Measurements from ENCODE around the gene FRAT1. TPM values are rescaled to one million over a fixed set of nuclear protein-coding genes. Genes with fewer than 3 reads are reported as not detected.
A peak's percentile ranks its signal among the peaks of the same experiment; 100 is the strongest.

FRAT1 gene
- total and polyA plus RNA-seq, 2 of the 13 experiments (the other 11 are each of a cell fraction or from before 2014, with no cell fraction given): 1.7 to 2.3 TPM

DNA sequence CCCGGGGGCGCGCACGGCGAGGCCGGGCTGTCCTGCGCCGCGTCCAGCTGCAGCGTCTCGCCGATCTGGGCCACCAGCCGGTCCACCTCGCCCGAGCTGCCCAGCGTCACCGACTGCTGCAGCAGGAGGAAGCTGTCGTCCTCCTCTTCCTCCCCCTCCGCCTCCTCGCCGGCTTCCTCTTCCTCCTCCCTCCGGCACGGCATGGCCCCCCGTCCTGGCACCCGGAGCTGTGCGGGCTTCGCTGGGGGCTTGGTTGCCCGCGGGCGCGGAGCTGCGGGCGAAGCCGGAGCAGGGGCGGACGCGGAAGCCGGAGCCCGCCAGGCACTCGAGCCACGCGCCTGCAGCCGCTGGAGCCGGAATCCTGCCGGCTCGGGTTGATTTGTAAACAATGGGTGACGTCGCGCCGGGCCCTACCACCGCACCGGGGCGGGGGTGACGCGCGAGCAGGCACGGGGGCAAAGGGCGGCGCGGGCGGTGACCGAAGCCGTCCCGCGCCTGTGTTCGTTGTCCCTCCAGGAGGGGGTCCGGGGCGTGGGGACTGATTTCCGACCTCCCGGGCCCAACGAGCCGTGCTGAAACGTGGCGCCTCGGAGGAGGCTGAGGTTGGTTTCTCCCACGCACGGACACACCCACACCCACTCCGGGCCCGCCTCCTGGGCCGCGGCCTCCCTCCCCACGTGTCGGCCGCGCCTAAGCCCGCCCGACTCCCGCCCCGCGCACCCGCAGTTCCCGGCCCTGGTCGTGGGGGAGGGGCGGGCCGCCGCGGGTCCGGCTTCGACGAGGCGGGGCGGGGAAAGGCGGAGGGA lies 15.5 kb downstream of the FRAT1 start, which contains the start of gene FRAT2 (continued):
- TF ChIP-seq, protein P1, sequence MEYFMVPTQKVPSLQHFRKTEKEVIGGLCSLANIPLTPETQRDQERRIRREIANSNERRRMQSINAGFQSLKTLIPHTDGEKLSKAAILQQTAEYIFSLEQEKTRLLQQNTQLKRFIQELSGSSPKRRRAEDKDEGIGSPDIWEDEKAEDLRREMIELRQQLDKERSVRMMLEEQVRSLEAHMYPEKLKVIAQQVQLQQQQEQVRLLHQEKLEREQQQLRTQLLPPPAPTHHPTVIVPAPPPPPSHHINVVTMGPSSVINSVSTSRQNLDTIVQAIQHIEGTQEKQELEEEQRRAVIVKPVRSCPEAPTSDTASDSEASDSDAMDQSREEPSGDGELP (IDR thresholded peaks at IDR 0.05; ENCODE audit: borderline replicate concordance, low read depth): 0 out of 2 replicates have a peak, but pooled peaks have one; percentile 20
- TF ChIP-seq SP4 (CRISPR knock-in tag; IDR thresholded peaks at IDR 0.05) (peak; percentile 88), HOXA5 (CRISPR knock-in tag; IDR thresholded peaks at IDR 0.05) (0 out of 2 replicates have a peak, but pooled peaks have one; percentile 19), AGO2 (optimal IDR thresholded peaks at IDR 0.05; ENCODE audit: low read depth, low read length) (no peak), ZNF546 (CRISPR knock-in tag; conservative IDR thresholded peaks at IDR 0.05) (0 out of 2 replicates have a peak, but pooled peaks have one; percentile 21), ARHGAP35 (CRISPR knock-in tag; IDR thresholded peaks at IDR 0.05; ENCODE audit: borderline replicate concordance) (peak; percentile 46; the same call in 1 of the 2 replicates), KDM3A (CRISPR knock-in tag; IDR thresholded peaks at IDR 0.05; ENCODE audit: low read depth) (0 out of 2 replicates have a peak, but pooled peaks have one; percentile 6), MIER3 (CRISPR knock-in tag; IDR thresholded peaks at IDR 0.05; ENCODE audit: borderline replicate concordance) (no peak), ZNF564 (CRISPR knock-in tag; IDR thresholded peaks at IDR 0.05) (no peak), POLR2AphosphoS5 (IDR thresholded peaks at IDR 0.05; ENCODE audit: low read depth, low read length) (peak; percentile 69), ZNF20 (CRISPR knock-in tag; IDR thresholded peaks at IDR 0.05) (no peak), TSC22D2 (CRISPR knock-in tag; IDR thresholded peaks at IDR 0.05; ENCODE audit: borderline replicate concordance) (no peak), MAFG (CRISPR knock-in tag; IDR thresholded peaks at IDR 0.05) (no peak), ZNF841 (CRISPR knock-in tag; IDR thresholded peaks at IDR 0.05; ENCODE audit: borderline replicate concordance) (peak; percentile 50; the same call in 1 of the 2 replicates), NFE2 (CRISPR knock-in tag; IDR thresholded peaks at IDR 0.05) (no peak), AHR (CRISPR knock-in tag; IDR thresholded peaks at IDR 0.05) (peak; percentile 66; the same call in 1 of the 2 replicates), RBM22 (optimal IDR thresholded peaks at IDR 0.05; ENCODE audit: low read length) (no peak), ZNF674 (CRISPR knock-in tag; IDR thresholded peaks at IDR 0.05; ENCODE audit: low read depth) (no peak), ZFP37 (CRISPR knock-in tag; IDR thresholded peaks at IDR 0.05; ENCODE audit: borderline replicate concordance) (no peak), POGZ (CRISPR knock-in tag; IDR thresholded peaks at IDR 0.05) (no peak), PHF5A (CRISPR knock-in tag; IDR thresholded peaks at IDR 0.05; ENCODE audit: low read depth, unreplicated experiment) (no peak)
- TF ChIP-seq, protein P2, sequence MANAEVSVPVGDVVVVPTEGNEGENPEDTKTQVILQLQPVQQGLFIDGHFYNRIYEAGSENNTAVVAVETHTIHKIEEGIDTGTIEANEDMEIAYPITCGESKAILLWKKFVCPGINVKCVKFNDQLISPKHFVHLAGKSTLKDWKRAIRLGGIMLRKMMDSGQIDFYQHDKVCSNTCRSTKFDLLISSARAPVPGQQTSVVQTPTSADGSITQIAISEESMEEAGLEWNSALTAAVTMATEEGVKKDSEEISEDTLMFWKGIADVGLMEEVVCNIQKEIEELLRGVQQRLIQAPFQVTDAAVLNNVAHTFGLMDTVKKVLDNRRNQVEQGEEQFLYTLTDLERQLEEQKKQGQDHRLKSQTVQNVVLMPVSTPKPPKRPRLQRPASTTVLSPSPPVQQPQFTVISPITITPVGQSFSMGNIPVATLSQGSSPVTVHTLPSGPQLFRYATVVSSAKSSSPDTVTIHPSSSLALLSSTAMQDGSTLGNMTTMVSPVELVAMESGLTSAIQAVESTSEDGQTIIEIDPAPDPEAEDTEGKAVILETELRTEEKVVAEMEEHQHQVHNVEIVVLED (CRISPR knock-in tag; IDR thresholded peaks at IDR 0.05; ENCODE audit: borderline replicate concordance): peak; percentile 79; the same call in 1 of the 2 replicates
- TF ChIP-seq, protein P3, sequence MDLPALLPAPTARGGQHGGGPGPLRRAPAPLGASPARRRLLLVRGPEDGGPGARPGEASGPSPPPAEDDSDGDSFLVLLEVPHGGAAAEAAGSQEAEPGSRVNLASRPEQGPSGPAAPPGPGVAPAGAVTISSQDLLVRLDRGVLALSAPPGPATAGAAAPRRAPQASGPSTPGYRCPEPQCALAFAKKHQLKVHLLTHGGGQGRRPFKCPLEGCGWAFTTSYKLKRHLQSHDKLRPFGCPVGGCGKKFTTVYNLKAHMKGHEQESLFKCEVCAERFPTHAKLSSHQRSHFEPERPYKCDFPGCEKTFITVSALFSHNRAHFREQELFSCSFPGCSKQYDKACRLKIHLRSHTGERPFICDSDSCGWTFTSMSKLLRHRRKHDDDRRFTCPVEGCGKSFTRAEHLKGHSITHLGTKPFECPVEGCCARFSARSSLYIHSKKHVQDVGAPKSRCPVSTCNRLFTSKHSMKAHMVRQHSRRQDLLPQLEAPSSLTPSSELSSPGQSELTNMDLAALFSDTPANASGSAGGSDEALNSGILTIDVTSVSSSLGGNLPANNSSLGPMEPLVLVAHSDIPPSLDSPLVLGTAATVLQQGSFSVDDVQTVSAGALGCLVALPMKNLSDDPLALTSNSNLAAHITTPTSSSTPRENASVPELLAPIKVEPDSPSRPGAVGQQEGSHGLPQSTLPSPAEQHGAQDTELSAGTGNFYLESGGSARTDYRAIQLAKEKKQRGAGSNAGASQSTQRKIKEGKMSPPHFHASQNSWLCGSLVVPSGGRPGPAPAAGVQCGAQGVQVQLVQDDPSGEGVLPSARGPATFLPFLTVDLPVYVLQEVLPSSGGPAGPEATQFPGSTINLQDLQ (CRISPR knock-in tag; IDR thresholded peaks at IDR 0.05): no peak
- TF ChIP-seq, protein P4, sequence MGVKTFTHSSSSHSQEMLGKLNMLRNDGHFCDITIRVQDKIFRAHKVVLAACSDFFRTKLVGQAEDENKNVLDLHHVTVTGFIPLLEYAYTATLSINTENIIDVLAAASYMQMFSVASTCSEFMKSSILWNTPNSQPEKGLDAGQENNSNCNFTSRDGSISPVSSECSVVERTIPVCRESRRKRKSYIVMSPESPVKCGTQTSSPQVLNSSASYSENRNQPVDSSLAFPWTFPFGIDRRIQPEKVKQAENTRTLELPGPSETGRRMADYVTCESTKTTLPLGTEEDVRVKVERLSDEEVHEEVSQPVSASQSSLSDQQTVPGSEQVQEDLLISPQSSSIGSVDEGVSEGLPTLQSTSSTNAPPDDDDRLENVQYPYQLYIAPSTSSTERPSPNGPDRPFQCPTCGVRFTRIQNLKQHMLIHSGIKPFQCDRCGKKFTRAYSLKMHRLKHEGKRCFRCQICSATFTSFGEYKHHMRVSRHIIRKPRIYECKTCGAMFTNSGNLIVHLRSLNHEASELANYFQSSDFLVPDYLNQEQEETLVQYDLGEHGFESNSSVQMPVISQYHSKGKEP (CRISPR knock-in tag; IDR thresholded peaks at IDR 0.05): 0 out of 2 replicates have a peak, but pooled peaks have one; percentile 37

Measured in HepG2 (cell line).